Skeletal muscle tissue (tissue), 4 donors: ENCODE data around the gene ZNF684. TPM values are rescaled to one million over a fixed set of nuclear protein-coding genes. Genes with fewer than 3 reads are reported as not detected.
"Not testable (repeated sequence)": the region's sequence is repeated elsewhere in the genome, so short reads cannot be mapped to it uniquely, and the experiment has no call there.

Experiments used
- H3K27ac ChIP-seq: one replicate; pipeline ENCODE4 v1.7.0; 2013; ENCODE audit warnings: mild to moderate bottlenecking, low read depth, low read length, inconsistent platforms
- H3K27me3 ChIP-seq, 3 donors: one replicate each; pipeline ENCODE4 v1.7.0; 2013; ENCODE audit warnings: low read length in 3 of 3; ENCODE audit not compliant: control insufficient read depth in 3 of 3, insufficient read depth in 3 of 3
- H3K36me3 ChIP-seq, 3 donors: one replicate each; pipeline ENCODE4 v1.7.0; 2013; ENCODE audit warnings: low read length in 3 of 3; ENCODE audit not compliant: control insufficient read depth in 3 of 3, insufficient read depth in 3 of 3
- H3K4me1 ChIP-seq, 3 donors: one replicate each; pipeline ENCODE4 v1.7.0; 2013; ENCODE audit warnings: low read length in 3 of 3, mild to moderate bottlenecking in 3 of 3; ENCODE audit not compliant: control insufficient read depth in 3 of 3, insufficient read depth in 3 of 3
- H3K4me3 ChIP-seq, 3 donors: one replicate each; pipeline ENCODE4 v1.7.0; 2013; ENCODE audit warnings: low read length in 3 of 3
- H3K9ac ChIP-seq, 3 donors: one replicate each; pipeline ENCODE4 v1.7.0; 2013; ENCODE audit warnings: low read length in 3 of 3, mild to moderate bottlenecking in 3 of 3, moderate library complexity in 2 of 3, low read depth in 1 of 3
- H3K9me3 ChIP-seq, 3 donors: one replicate each; pipeline ENCODE4 v1.7.0; 2013; ENCODE audit warnings: low read length in 3 of 3; ENCODE audit not compliant: control insufficient read depth in 3 of 3
- total RNA-seq: library from RNA; depleted of rRNA; stranded (reverse); fragments of >200 nt; gene quantifications from one replicate; pipeline ENCODE4 v1.2.3, GENCODE V29; 2014
- donor health status: Osteomylitis.

ZNF684 gene
- total RNA-seq, 1 donor from 2014 or later: 2.1 TPM

DNA sequence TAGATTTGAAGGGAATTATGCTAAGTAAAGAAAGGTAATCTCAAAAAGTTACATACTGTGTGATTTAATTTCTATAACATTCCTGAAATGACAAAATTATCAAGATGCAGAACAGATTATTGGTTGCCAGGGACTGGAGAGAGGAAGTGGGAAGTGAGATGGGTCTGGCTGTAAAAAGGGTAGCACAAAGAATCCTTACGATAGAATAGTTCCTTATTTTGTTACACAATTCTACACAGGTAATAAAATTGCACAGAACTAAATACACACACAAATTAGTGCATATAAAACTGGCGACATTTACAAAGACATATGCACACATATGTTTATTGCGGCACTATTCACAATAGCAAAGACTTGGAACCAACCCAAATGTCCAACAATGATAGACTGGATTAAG lies 33.5 kb downstream of the ZNF684 start:
- H3K4me1 ChIP-seq: no peaks in the 10 kb centered on the region
- H3K4me3 ChIP-seq: no peak overlapping the region
- H3K9me3 ChIP-seq: no peaks in the 10 kb centered on the region
- no peaks in the 10 kb centered on the region for H3K27me3 ChIP-seq
- H3K27ac ChIP-seq: no peak overlapping the region
- H3K36me3 ChIP-seq: no peaks in the 10 kb centered on the region
- H3K9ac ChIP-seq: no peak overlapping the region

DNA sequence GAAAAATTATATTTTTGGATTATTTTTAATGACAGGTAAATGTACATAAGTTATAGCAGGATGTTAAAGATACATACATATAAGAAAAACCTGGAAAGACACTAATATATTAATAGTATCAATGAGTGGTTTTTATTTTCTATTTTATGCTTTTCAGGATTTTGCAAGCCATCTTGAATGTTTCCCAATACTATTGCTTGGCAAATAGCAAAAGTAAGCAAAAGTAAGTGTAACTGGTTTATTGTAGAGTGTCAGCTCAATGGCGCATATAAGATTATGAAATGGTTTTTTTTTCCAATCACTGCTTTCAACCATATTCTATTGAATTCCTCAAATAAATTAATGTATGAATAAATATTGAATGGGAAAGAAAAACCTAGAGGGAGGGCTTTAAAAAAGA lies 36.4 kb downstream of the ZNF684 start:
- no peaks in the 10 kb centered on the region for H3K27me3 ChIP-seq
- H3K9ac ChIP-seq: no peak overlapping the region
- no peak overlapping the region for H3K4me3 ChIP-seq
- H3K36me3 ChIP-seq: no peaks in the 10 kb centered on the region
- H3K9me3 ChIP-seq: no peaks in the 10 kb centered on the region
- no peak overlapping the region for H3K27ac ChIP-seq
- H3K4me1 ChIP-seq: no peaks in the 10 kb centered on the region

DNA sequence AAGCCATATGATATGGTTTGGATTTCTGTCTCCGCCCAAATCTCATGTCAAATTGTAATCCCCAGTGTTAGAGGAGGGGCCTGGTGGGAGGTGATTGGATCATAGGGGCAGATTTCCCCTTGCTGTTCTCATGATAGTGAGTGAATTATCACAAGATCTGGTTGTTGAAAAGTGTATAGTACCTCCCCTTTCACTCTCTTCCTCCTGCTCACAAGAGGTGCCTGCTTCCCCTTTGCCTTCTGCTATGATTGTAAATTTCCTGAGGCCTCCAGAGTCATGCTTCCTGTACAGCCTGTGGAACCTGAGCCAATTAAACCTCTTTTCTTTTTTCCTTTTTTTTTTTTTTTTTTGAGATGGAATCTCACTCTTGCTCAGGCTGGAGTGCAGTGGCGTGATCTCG lies 43.4 kb downstream of the ZNF684 start:
- H3K4me3 ChIP-seq, H3K4me1 ChIP-seq, H3K27me3 ChIP-seq, H3K9ac ChIP-seq, H3K36me3 ChIP-seq, H3K27ac ChIP-seq, H3K9me3 ChIP-seq: not testable (repeated sequence)

DNA sequence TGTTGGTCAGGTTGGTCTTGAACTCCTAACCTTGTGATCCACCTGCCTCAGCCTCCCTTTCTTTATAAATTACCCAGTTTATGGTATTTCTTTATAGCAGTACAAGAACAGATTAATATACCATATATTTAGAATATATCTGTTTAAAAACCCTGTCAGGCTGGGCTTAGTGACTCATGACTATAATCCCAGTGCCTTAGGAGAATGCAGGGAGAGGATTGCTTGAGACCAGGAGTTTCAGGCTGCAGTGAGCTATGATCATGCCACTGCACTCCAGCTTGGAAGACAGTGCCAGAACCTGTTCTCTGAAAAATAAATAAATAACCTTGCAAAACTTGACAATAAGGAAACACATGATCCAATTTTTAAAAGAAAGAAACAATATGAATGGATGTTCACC lies 43.9 kb downstream of the ZNF684 start:
- Histone ChIP-seq H3K27ac (no peak overlapping the region), H3K4me1 (no peaks in the 10 kb centered on the region), H3K9me3 (no peaks in the 10 kb centered on the region), H3K27me3 (no peaks in the 10 kb centered on the region), H3K4me3 (no peak overlapping the region), H3K36me3 (no peaks in the 10 kb centered on the region), H3K9ac (no peak overlapping the region)

DNA sequence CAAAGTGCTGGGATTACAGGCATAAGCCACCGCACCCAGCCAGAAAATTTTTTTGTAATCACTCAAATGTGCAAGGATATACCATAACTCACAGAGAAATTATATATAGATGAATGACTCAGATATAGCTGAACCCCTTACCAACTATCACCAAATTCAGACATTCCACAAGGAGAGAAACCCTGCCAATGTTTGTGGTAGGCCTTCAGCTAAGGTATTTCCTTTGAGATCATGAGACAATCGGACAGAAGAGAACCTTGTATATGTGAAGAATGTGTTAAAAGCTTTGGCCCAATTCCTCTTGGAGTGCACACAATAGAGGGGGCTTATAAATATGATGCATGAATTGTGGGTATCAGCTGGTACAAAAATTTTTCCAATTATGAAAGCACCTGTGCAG lies 50.7 kb downstream of the ZNF684 start:
- Histone ChIP-seq H3K36me3 (no peaks in the 10 kb centered on the region), H3K9me3 (no peaks in the 10 kb centered on the region), H3K4me1 (no peaks in the 10 kb centered on the region), H3K9ac (no peak overlapping the region), H3K27me3 (no peaks in the 10 kb centered on the region), H3K27ac (no peak overlapping the region), H3K4me3 (no peak overlapping the region)

DNA sequence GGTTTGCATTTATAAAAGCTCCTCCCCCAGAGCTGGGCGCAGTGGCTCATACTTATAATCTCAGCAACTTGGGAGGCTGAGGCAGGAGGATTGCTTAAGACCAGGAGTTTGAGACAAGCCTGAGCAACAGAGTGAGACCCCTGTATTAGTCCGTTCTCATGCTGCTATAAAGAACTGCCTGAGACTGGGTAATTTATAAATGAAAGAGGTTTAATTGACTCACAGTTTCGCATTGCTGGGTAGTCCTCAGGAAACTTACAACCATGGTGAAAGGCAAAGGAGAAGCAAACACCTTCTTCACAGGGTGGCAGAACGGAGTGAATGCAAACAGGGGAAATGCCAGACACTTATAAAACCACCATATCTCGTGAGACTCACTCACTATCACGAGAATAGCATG lies 52.5 kb downstream of the ZNF684 start:
- Histone ChIP-seq H3K36me3 (no peaks in the 10 kb centered on the region), H3K9me3 (no peaks in the 10 kb centered on the region), H3K4me3 (no peak overlapping the region), H3K9ac (no peak overlapping the region), H3K27ac (no peak overlapping the region), H3K4me1 (no peaks in the 10 kb centered on the region), H3K27me3 (no peaks in the 10 kb centered on the region)

DNA sequence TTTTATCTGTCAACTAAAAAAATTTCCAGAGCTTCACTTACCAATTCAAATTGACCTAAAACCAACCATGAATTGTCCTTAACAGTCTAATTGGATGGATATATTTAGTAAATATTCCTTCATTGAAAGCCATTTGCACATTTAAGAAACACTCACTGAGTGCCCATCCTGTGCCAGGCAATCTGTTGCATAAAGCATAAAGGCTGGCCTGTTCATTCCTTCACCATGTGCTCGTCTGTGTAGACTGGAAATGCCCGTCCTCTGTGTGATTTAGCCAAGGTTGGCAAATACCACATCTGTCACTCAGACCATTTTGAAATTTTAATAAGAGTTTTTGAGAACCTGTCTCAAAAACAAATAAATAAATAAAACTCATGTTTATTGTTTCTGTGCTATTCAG lies 57.1 kb downstream of the ZNF684 start:
- no peaks in the 10 kb centered on the region for H3K27me3 ChIP-seq
- H3K4me3 ChIP-seq: no peak overlapping the region
- no peaks in the 10 kb centered on the region for H3K36me3 ChIP-seq
- no peaks in the 10 kb centered on the region for H3K9me3 ChIP-seq
- H3K9ac ChIP-seq: no peak overlapping the region
- H3K27ac ChIP-seq: no peak overlapping the region
- H3K4me1 ChIP-seq: peaks cover 0 to 2% (median 0%) of the 10 kb centered on the region in 3 donors

DNA sequence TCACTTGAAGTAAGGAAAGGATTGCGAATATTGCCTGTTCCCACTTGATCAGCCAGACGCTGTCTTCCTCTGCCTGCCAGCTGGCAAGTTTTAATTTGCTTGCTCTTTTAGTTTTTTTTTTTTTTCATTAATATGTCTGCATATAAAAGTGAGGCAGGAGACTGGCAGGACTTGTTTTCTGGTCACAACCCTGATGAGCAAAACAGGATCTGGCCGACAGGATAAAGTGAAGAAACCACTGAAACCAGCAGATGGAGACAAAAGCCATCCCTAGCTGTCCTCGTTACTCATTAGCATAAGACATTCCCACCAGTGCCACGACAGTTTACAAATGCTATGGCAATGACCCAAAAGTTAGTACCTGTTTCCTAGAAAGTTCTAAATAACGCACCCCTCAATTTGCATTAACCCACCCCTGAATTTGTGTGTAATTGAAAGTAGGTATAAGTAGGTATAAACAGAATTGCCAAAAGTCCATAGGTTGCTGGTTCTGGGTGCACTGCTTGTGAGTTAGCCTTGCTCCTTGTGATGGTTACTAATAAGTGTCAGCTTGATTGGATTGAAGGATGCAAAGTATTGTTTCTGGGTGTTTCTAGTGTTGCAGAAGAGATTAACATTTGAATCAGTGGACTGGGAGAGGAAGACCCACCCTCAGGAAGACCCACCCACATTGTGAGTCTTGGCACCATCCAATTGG lies 60.8 kb downstream of the ZNF684 start:
- Histone ChIP-seq H3K4me3 (no peak overlapping the region), H3K27me3 (no peaks in the 10 kb centered on the region), H3K4me1 (peaks cover 0 to 9% (median 4%) of the 10 kb centered on the region in 3 donors)

DNA sequence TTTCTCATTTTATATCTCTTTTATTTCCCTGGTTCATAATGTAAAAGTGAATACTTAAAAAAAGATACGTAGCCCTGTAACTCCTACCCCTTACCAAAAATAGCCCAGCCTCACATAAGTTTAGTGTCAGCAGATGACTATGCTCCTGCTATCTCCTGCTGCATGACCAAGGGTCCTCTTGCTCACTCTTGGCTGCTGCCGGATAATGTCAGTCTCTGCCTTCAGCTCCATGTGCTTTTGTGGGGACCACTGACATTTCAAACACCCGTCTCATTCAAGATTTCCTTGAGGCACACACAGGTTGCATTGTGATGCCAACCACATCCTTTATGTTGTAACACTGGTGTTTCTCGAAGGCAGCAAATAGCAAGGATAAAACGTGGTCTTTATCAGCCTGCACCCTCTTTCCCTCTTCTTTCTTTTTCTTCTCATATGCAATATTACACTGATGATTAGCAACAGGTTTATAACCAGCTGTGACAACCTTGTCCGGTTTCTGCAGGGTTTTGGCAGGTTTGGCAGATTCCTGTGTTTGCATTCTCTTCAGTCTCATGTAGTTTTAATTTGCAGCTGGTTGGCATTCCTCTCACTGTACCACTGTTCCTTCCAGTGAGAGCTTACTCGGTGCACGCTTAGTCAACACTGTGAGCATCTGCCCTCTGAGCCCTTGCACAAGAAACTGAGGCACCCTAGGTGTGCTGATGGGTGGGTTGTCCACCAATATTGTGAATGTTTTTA lies 62.2 kb downstream of the ZNF684 start:
- Histone ChIP-seq H3K36me3 (no peaks in the 10 kb centered on the region), H3K9me3 (no peaks in the 10 kb centered on the region)

More for the DNA sequence above, 60.8 kb downstream of the ZNF684 start:
- Histone ChIP-seq H3K9me3 (no peaks in the 10 kb centered on the region), H3K27ac (no peak overlapping the region), H3K9ac (no peak overlapping the region), H3K36me3 (no peaks in the 10 kb centered on the region)

DNA sequence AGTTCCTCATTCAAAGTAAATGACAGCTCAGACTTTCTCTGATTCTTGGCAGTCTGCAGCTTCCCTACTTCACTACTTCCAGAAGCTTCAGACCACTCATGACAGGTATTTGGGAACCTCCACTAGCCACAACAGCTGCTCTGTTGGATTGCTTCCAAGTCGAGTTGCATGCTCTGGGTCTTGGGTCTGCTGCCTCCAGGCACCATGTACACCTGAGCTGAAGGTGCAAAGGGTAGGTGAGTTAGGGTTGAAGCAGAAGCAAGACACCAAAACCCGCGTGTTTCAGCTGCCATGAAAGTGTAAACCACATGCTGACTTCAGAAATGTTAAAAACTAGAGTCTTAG lies 62.7 kb downstream of the ZNF684 start:
- Histone ChIP-seq H3K36me3 (no peaks in the 10 kb centered on the region), H3K9ac (no peak overlapping the region), H3K27ac (no peak overlapping the region)

More for the DNA sequence above, 62.2 kb downstream of the ZNF684 start:
- Histone ChIP-seq H3K27ac (no peak overlapping the region), H3K4me1 (peaks cover 0 to 9% (median 4%) of the 10 kb centered on the region in 3 donors), H3K27me3 (no peaks in the 10 kb centered on the region), H3K9ac (no peak overlapping the region), H3K4me3 (no peak overlapping the region)

More for the DNA sequence above, 62.7 kb downstream of the ZNF684 start:
- Histone ChIP-seq H3K27me3 (no peaks in the 10 kb centered on the region), H3K4me1 (peaks cover 0 to 9% (median 4%) of the 10 kb centered on the region in 3 donors), H3K9me3 (no peaks in the 10 kb centered on the region), H3K4me3 (no peak overlapping the region)
